ENCODE measurements around the gene MEGF11. TPM values are rescaled to one million over a fixed set of nuclear protein-coding genes. Genes with fewer than 3 reads are reported as not detected.

MEGF11 gene
- total RNA-seq, 2 donors from 2014 or later, result not detected

DNA sequence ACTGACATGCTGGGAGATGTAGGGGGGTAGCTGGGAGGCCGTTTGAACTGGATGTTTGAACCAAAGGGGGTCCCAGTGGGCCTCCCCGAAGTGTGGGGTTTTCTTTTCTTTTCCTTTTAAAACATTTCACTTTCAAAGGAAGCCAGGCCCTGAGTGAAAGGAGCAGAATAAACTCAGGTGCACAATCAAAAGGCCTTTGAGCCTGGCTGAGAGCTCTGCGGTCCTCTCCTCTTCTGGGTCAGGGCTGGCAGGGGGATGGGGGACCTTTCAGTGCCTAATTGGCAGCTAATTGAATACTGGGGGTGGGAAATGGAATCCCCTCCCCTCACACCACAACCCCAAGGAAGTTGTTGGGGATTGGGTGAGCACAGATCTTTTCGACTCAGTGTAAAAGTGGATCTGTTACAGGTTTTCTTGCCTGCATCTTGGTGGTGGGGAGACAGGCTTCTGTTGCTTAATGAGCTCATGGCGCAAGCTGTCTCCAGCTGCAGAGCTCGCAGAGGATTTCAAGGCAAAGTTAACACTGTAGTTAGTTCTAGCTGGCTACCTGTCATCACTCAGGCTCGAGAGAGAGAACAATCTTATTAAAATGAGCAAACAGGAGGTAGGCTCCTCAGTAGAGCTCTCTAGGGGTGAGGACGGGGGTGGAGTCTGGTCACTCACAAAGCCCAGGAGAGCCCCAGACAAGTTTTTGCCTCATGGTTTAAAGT lies 251.7 kb downstream of the MEGF11 start:
- intact Hi-C loops (cut with DNase I), result no loop called here
- ATAC-seq (no peak), DNase-seq (no peak)
- Histone ChIP-seq H3K9me3 (no peaks in the 10 kb centered on the region), H3K36me3 (replicated peaks in 1 of 2; ENCODE audit: insufficient read depth in 1 of 2, low read depth in 2 of 2) (no peaks in the 10 kb centered on the region), H3K27me3 (no peaks in the 10 kb centered on the region), H3K4me1 (no peaks in the 10 kb centered on the region), H3K4me3 (no peak overlapping the region), H3K27ac (no peak overlapping the region)
- 46 to 62% methylated on average over 6 to 8 of the region's 8 CpGs for WGBS, 2 donors
- TF ChIP-seq, protein P1, sequence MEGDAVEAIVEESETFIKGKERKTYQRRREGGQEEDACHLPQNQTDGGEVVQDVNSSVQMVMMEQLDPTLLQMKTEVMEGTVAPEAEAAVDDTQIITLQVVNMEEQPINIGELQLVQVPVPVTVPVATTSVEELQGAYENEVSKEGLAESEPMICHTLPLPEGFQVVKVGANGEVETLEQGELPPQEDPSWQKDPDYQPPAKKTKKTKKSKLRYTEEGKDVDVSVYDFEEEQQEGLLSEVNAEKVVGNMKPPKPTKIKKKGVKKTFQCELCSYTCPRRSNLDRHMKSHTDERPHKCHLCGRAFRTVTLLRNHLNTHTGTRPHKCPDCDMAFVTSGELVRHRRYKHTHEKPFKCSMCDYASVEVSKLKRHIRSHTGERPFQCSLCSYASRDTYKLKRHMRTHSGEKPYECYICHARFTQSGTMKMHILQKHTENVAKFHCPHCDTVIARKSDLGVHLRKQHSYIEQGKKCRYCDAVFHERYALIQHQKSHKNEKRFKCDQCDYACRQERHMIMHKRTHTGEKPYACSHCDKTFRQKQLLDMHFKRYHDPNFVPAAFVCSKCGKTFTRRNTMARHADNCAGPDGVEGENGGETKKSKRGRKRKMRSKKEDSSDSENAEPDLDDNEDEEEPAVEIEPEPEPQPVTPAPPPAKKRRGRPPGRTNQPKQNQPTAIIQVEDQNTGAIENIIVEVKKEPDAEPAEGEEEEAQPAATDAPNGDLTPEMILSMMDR (IDR thresholded peaks at IDR 0.05), result no peak
- no peak for TF ChIP-seq POLR2A (IDR thresholded peaks at IDR 0.05)

DNA sequence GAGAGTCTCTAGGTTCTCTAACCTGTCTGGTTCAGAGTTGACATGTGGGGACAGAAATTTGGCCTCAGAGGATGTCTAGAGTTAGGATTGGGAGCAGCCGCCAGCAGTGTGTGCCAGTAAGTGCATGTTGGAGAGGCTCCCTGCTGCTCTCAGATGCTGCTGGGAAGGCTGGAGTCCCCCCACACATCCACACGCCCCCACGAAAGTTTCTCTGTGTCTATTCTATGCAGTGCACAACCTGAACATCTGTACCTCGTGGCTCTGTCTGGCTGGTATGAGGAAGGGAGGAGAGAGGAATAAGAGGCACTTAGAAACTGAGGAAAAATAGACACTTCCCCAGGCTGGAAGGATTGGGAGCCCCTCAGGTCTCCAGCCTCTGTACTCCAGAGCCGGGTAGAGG lies 252.5 kb downstream of the MEGF11 start:
- no peak overlapping the region for H3K4me3 ChIP-seq
- 68 to 74% methylated on average over 5 of the region's 5 CpGs for WGBS, 2 donors
- DNase-seq (no peak), ATAC-seq (no peak)
- no peak for TF ChIP-seq POLR2A (IDR thresholded peaks at IDR 0.05)
- TF ChIP-seq, protein P1 (IDR thresholded peaks at IDR 0.05), result no peak
- no peaks in the 10 kb centered on the region for H3K27me3 ChIP-seq
- no peaks in the 10 kb centered on the region for H3K4me1 ChIP-seq
- no peaks in the 10 kb centered on the region for H3K9me3 ChIP-seq
- intact Hi-C loops (cut with DNase I), result no loop called here
- no peaks in the 10 kb centered on the region for H3K36me3 ChIP-seq (replicated peaks in 1 of 2; ENCODE audit: insufficient read depth in 1 of 2, low read depth in 2 of 2)
- H3K27ac ChIP-seq, result no peak overlapping the region

DNA sequence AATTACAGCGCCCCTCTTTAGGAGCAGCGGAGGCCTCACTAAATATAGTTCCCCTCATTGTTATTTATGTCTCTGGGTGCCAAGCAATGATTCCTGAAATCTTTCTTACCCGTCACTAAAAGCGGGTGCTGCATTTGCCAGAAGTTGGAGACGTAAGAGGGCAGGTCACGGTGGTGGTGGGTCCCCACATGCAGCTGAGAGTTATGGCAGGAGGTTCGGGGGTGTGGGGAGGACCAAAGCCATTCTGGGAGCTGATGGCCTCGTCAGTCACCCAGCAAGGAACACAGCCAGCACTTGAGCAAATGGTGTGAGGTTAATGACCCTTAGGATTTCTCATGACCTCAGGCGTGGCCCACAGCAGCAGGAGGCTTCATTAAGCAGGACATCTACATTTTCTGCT lies 255.1 kb downstream of the MEGF11 start:
- Histone ChIP-seq H3K4me1 (no peaks in the 10 kb centered on the region), H3K9me3 (no peaks in the 10 kb centered on the region), H3K27ac (no peak overlapping the region), H3K4me3 (no peak overlapping the region), H3K36me3 (replicated peaks in 1 of 2; ENCODE audit: insufficient read depth in 1 of 2, low read depth in 2 of 2) (no peaks in the 10 kb centered on the region), H3K27me3 (no peaks in the 10 kb centered on the region)
- no peak for ATAC-seq
- no peak for DNase-seq
- intact Hi-C loops (cut with DNase I), result no loop called here
- no peak for TF ChIP-seq POLR2A (IDR thresholded peaks at IDR 0.05)
- TF ChIP-seq, protein P1 (IDR thresholded peaks at IDR 0.05), result no peak
- 78 to 79% methylated on average over 9 of the region's 9 CpGs for WGBS, 2 donors

DNA sequence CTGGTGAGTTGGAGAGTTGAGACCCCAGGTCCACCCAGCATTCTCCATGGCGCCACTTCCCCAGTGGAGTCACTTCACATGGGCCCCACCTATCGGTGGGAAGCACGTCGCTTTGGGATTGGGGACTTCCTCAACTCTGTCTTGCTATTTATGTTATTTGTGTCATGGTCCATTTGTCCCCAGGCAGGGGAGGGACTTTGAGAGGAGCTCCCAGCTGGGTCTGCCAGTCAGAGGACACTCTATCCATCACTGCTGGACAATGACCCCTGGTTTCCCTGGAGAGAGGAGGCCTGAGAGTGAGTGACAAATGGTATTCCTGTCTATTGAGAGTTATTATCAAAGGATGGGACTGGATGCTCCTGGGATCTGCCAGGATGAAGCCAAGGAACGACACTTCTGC lies 256.6 kb downstream of the MEGF11 start:
- DNase-seq (no peak), ATAC-seq (no peak)
- 73 to 86% methylated on average over 5 of the region's 5 CpGs for WGBS, 2 donors
- Histone ChIP-seq H3K4me1 (no peaks in the 10 kb centered on the region), H3K9me3 (no peaks in the 10 kb centered on the region), H3K36me3 (replicated peaks in 1 of 2; ENCODE audit: insufficient read depth in 1 of 2, low read depth in 2 of 2) (no peaks in the 10 kb centered on the region), H3K27ac (no peak overlapping the region), H3K27me3 (no peaks in the 10 kb centered on the region), H3K4me3 (no peak overlapping the region)
- intact Hi-C loops (cut with DNase I), result no loop called here
- TF ChIP-seq, protein P1 (IDR thresholded peaks at IDR 0.05), result no peak
- TF ChIP-seq POLR2A (IDR thresholded peaks at IDR 0.05), result no peak

DNA sequence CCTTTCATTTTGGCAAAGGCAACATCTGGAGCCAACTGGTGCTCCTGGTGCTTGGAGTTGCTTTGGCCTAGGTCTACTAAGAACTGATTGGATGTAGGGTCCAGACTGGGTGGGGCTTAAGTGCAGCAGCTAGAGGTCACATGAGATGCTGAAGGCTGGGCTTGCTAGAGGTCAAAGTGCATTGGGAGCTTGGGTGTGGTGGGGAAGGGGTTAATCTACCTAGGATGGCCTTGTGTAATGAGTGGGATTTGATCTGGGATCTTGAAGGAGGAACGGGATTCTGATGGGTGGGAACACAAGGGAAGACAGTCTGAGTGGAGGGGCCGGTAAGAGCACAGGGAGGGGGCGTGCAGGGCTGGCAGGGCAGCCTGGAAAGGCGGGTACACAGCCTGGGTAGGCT lies 258.7 kb downstream of the MEGF11 start:
- intact Hi-C loops (cut with DNase I), result no loop called here
- Histone ChIP-seq H3K9me3 (no peaks in the 10 kb centered on the region), H3K4me3 (no peak overlapping the region), H3K4me1 (no peaks in the 10 kb centered on the region), H3K27ac (no peak overlapping the region), H3K36me3 (replicated peaks in 1 of 2; ENCODE audit: insufficient read depth in 1 of 2, low read depth in 2 of 2) (no peaks in the 10 kb centered on the region), H3K27me3 (no peaks in the 10 kb centered on the region)
- 64 to 74% methylated on average over 4 of the region's 4 CpGs for WGBS, 2 donors
- no peak for ATAC-seq
- DNase-seq, result no peak
- no peak for TF ChIP-seq POLR2A (IDR thresholded peaks at IDR 0.05)
- TF ChIP-seq, protein P1 (IDR thresholded peaks at IDR 0.05), result no peak
